BE2C (cell line): ENCODE results near the gene AFF4.

Experiments used
- DNase-seq: peaks from one replicate; pipeline ENCODE4 v3.0.0-alpha.2; 2020
- H3K27me3 ChIP-seq: fragments of 250-450 bp; sonication (Bioruptor Pico); 2 replicates; pipeline ENCODE4 v1.5.1; 2020; ENCODE audit warnings: mild to moderate bottlenecking
- H3K36me3 ChIP-seq: fragments of 250-450 bp; sonication (Bioruptor Pico); 2 replicates; pipeline ENCODE4 v1.5.1; 2020; ENCODE audit warnings: mild to moderate bottlenecking
- H3K4me1 ChIP-seq: fragments of 250-450 bp; sonication (Bioruptor Pico); 2 replicates; pipeline ENCODE4 v1.5.1; 2020
- H3K4me3 ChIP-seq: 2 replicates; pipeline ENCODE4 v1.5.1; 2011; ENCODE audit warnings: low read depth, low read length
- H3K9me3 ChIP-seq: fragments of 250-450 bp; sonication (Bioruptor Pico); 2 replicates; pipeline ENCODE4 v1.5.1; 2020
- CTCF ChIP-seq: IDR thresholded peaks from 2 replicates; pipeline ENCODE4 v1.5.1; 2012; ENCODE audit warnings: mild to moderate bottlenecking, low read depth, low read length

Gene AFF4

GRCh38 chr5:132886064-132886823, 77.2 kb downstream of the AFF4 start:
- no peaks in the 10 kb centered on the region for H3K4me1 ChIP-seq
- DNase-seq = no peak
- H3K4me3 ChIP-seq = no peak overlapping the region
- H3K36me3 ChIP-seq = peaks cover 66% of the 10 kb centered on the region
- no peaks in the 10 kb centered on the region for H3K27me3 ChIP-seq
- TF ChIP-seq CTCF = no peak
- no peaks in the 10 kb centered on the region for H3K9me3 ChIP-seq

GRCh38 chr5:132884548-132884947, 78.9 kb downstream of the AFF4 start:
- Histone ChIP-seq H3K36me3 (peaks cover 75% of the 10 kb centered on the region), H3K4me1 (no peaks in the 10 kb centered on the region), H3K4me3 (no peak overlapping the region), H3K27me3 (no peaks in the 10 kb centered on the region), H3K9me3 (no peaks in the 10 kb centered on the region)
- no peak for DNase-seq
- TF ChIP-seq CTCF = no peak

GRCh38 chr5:132883261-132883834, 80.1 kb downstream of the AFF4 start:
- H3K9me3 ChIP-seq = no peaks in the 10 kb centered on the region
- H3K4me1 ChIP-seq = peaks cover 4% of the 10 kb centered on the region
- H3K4me3 ChIP-seq = no peak overlapping the region
- DNase-seq = peak; percentile 62
- H3K27me3 ChIP-seq = no peaks in the 10 kb centered on the region
- TF ChIP-seq CTCF = peak; percentile 92
- peaks cover 65% of the 10 kb centered on the region for H3K36me3 ChIP-seq

GRCh38 chr5:132877938-132878337, 85.5 kb downstream of the AFF4 start:
- Histone ChIP-seq H3K9me3 (no peaks in the 10 kb centered on the region), H3K4me1 (peaks cover 10% of the 10 kb centered on the region), H3K36me3 (peaks cover 40% of the 10 kb centered on the region), H3K4me3 (no peak overlapping the region), H3K27me3 (no peaks in the 10 kb centered on the region)
- no peak for TF ChIP-seq CTCF
- DNase-seq = peak; percentile 57

- H3K4me1 ChIP-seq = peaks cover 10% of the 10 kb centered on the region
- peaks cover 37% of the 10 kb centered on the region for H3K36me3 ChIP-seq
- H3K27me3 ChIP-seq = no peaks in the 10 kb centered on the region
- no peak for TF ChIP-seq CTCF
- no peak for DNase-seq
- H3K4me3 ChIP-seq = no peak overlapping the region
- no peaks in the 10 kb centered on the region for H3K9me3 ChIP-seq
Measured at GRCh38 chr5:132877466-132877865, 86.0 kb downstream of the AFF4 start.
